ENCODE data around the gene PKD1L1. TPM values are rescaled to one million over a fixed set of nuclear protein-coding genes. Genes with fewer than 3 reads are reported as not detected.

Gene PKD1L1
- polyA plus RNA-seq, 4 donors: 0.11 to 0.27 (median 0.21) TPM

- no peak for DNase-seq (ENCODE audit: low read depth in 4 of 4, low spot score in 3 of 4)
These were observed 120.9 kb downstream of the PKD1L1 start for GRCh38 chr7:47827351-47827756.

- no peak for DNase-seq (ENCODE audit: low read depth in 4 of 4, low spot score in 3 of 4)
These were observed 121.5 kb downstream of the PKD1L1 start for GRCh38 chr7:47826754-47827153.

GRCh38 chr7:47819607-47819920 is 128.7 kb downstream of the PKD1L1 start:
- DNase-seq (ENCODE audit: low read depth in 4 of 4, low spot score in 3 of 4): no peak

- peak; percentile 53 to 75 (median 60) for DNase-seq (ENCODE audit: low read depth in 4 of 4, low spot score in 3 of 4)
These were observed 129.3 kb downstream of the PKD1L1 start for GRCh38 chr7:47818796-47819606.

GRCh38 chr7:47817917-47818316 is 130.3 kb downstream of the PKD1L1 start:
- no peak for DNase-seq (ENCODE audit: low read depth in 4 of 4, low spot score in 3 of 4)

GRCh38 chr7:47816647-47817046 is 131.6 kb downstream of the PKD1L1 start:
- DNase-seq (ENCODE audit: low read depth in 4 of 4, low spot score in 3 of 4): no peak

GRCh38 chr7:47815867-47816266 is 132.4 kb downstream of the PKD1L1 start:
- no peak for DNase-seq (ENCODE audit: low read depth in 4 of 4, low spot score in 3 of 4)

- DNase-seq (ENCODE audit: low read depth in 4 of 4, low spot score in 3 of 4): no peak
These were observed 133.2 kb downstream of the PKD1L1 start for GRCh38 chr7:47814905-47815613.

GRCh38 chr7:47813620-47814260 is 134.5 kb downstream of the PKD1L1 start:
- DNase-seq (ENCODE audit: low read depth in 4 of 4, low spot score in 3 of 4): no peak

- DNase-seq (ENCODE audit: low read depth in 4 of 4, low spot score in 3 of 4): no peak
These were observed 135.7 kb downstream of the PKD1L1 start for GRCh38 chr7:47812429-47813136.

- no peak for DNase-seq (ENCODE audit: low read depth in 4 of 4, low spot score in 3 of 4)
These were observed 136.5 kb downstream of the PKD1L1 start for GRCh38 chr7:47811632-47812380.

- DNase-seq (ENCODE audit: low read depth in 4 of 4, low spot score in 3 of 4): no peak
These were observed 138.9 kb downstream of the PKD1L1 start for GRCh38 chr7:47809387-47809786.

GRCh38 chr7:47808321-47808720 is 139.9 kb downstream of the PKD1L1 start:
- DNase-seq (ENCODE audit: low read depth in 4 of 4, low spot score in 3 of 4): no peak

- no peak for DNase-seq (ENCODE audit: low read depth in 4 of 4, low spot score in 3 of 4)
These were observed 140.5 kb downstream of the PKD1L1 start for GRCh38 chr7:47807756-47808155.

GRCh38 chr7:47807126-47807525 is 141.1 kb downstream of the PKD1L1 start:
- DNase-seq (ENCODE audit: low read depth in 4 of 4, low spot score in 3 of 4): no peak

GRCh38 chr7:47806701-47807103 is 141.6 kb downstream of the PKD1L1 start:
- DNase-seq (ENCODE audit: low read depth in 4 of 4, low spot score in 3 of 4): no peak

- DNase-seq (ENCODE audit: low read depth in 4 of 4, low spot score in 3 of 4): no peak
These were observed 143.3 kb downstream of the PKD1L1 start for GRCh38 chr7:47804767-47805545.

GRCh38 chr7:47803846-47804245 is 144.4 kb downstream of the PKD1L1 start:
- no peak for DNase-seq (ENCODE audit: low read depth in 4 of 4, low spot score in 3 of 4)

GRCh38 chr7:47803025-47803424 is 145.2 kb downstream of the PKD1L1 start:
- no peak for DNase-seq (ENCODE audit: low read depth in 4 of 4, low spot score in 3 of 4)

- DNase-seq (ENCODE audit: low read depth in 4 of 4, low spot score in 3 of 4): no peak
These were observed 146.8 kb downstream of the PKD1L1 start for GRCh38 chr7:47801423-47801822.
